SK-N-MC (cell line): ENCODE results near the gene ARHGEF1.

Experiments
- EZH2 ChIP-seq: fragments of 200-600 bp; sonication (generic); IDR thresholded peaks from one replicate; pipeline ENCODE4 v1.6.1; 2017; ENCODE audit warnings: antibody characterized with exemption
- FOXP2 ChIP-seq: optimal IDR thresholded peaks from 2 replicates; pipeline ENCODE3; 2011; ENCODE audit warnings: mild to moderate bottlenecking, moderate library complexity; ENCODE audit not compliant: insufficient read depth; ENCODE audit errors: extremely low read length, control extremely low read depth
- POLR2AphosphoS5 ChIP-seq: IDR thresholded peaks from 2 replicates; pipeline ENCODE4 v1.6.1; 2012; ENCODE audit warnings: mild to moderate bottlenecking, low read depth, low read length, borderline replicate concordance

DNA sequence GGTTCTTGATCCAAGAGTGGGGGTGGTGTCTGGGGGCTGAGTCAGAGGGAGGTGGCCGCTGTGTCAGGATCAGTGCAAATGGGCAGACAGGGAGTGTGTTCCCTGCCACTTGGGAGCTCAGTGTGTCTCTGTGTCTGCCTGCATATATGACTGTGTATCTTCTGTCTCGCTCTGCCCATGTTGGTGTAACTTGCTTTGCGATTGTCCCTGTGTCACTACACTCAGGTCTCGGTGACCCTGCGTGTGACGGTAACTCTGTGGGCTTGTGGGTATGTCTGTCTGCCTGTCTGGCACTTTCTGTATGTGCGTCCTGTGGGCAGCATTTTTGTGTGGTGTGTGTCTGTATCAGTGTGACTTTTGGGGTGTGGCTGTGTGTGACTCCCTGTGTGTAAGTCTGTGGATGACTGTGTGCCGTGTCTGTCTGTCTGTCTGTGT is 53.4 kb downstream of the ARHGEF1 start:
- TF ChIP-seq EZH2 (no peak), POLR2AphosphoS5 (no peak), FOXP2 (no peak)
